Activated T-helper 17 cell treated with anti-CD3 and anti-CD28 coated beads, Interleukin-2, amount 50 U/mL, for 72 hours (primary cell): ENCODE data around the gene WIPF3. TPM values are rescaled to one million over a fixed set of nuclear protein-coding genes. Genes with fewer than 3 reads are reported as not detected.

ENCODE experiments used
- ATAC-seq: fragments of 150-1000 bp; cut with Tn5 transposase; replicated peaks from 2 replicates; pipeline ENCODE4 v1.10.0; 2021; ENCODE audit warnings: mild to moderate bottlenecking, moderate library complexity
- H3K27ac Mint-ChIP-seq: one replicate; pipeline ENCODE4 v1.8.0; 2022; ENCODE audit warnings: mixed read lengths
- H3K27me3 Mint-ChIP-seq: one replicate; pipeline ENCODE4 v1.8.0; 2022; ENCODE audit warnings: mixed read lengths
- H3K36me3 Mint-ChIP-seq: one replicate; pipeline ENCODE4 v1.8.0; 2022; ENCODE audit warnings: low read depth, mild to moderate bottlenecking, mixed read lengths
- H3K4me1 Mint-ChIP-seq: one replicate; pipeline ENCODE4 v1.8.0; 2022; ENCODE audit warnings: mixed read lengths
- H3K4me3 Mint-ChIP-seq: one replicate; pipeline ENCODE4 v1.8.0; 2022; ENCODE audit warnings: mild to moderate bottlenecking, mixed read lengths
- H3K9me3 Mint-ChIP-seq: one replicate; pipeline ENCODE4 v1.8.0; 2022; ENCODE audit warnings: mixed read lengths
- total RNA-seq, 2 donors: library from RNA; stranded (reverse); gene quantifications; one replicate each; pipeline ENCODE4 v1.2.3, GENCODE V29; 2022

The WIPF3 gene
- total RNA-seq, 2 donors from 2014 or later, result not detected

GRCh38 chr7:29798422-29798821 is 7.9 kb upstream of the WIPF3 start:
- Mint-ChIP-seq H3K36me3 (no peaks in the 10 kb centered on the region), H3K27me3 (peaks cover 28% of the 10 kb centered on the region), H3K4me3 (no peak overlapping the region), H3K4me1 (no peaks in the 10 kb centered on the region), H3K9me3 (no peaks in the 10 kb centered on the region), H3K27ac (no peak overlapping the region)
- no peak for ATAC-seq

GRCh38 chr7:29801929-29802328 is 4.4 kb upstream of the WIPF3 start:
- Mint-ChIP-seq H3K36me3 (no peaks in the 10 kb centered on the region), H3K4me1 (no peaks in the 10 kb centered on the region), H3K4me3 (no peak overlapping the region), H3K27me3 (peaks cover 43% of the 10 kb centered on the region), H3K9me3 (no peaks in the 10 kb centered on the region), H3K27ac (no peak overlapping the region)
- no peak for ATAC-seq

- no peak for ATAC-seq
- Mint-ChIP-seq H3K9me3 (no peaks in the 10 kb centered on the region), H3K27me3 (peaks cover 57% of the 10 kb centered on the region), H3K27ac (no peak overlapping the region), H3K4me3 (no peak overlapping the region), H3K36me3 (no peaks in the 10 kb centered on the region), H3K4me1 (no peaks in the 10 kb centered on the region)
Observed at GRCh38 chr7:29805031-29805430, 1.3 kb upstream of the WIPF3 start.

GRCh38 chr7:29805886-29806207 is 461 bp upstream of the WIPF3 start:
- ATAC-seq, result no peak
- no peak overlapping the region for H3K4me3 Mint-ChIP-seq
- H3K36me3 Mint-ChIP-seq, result no peaks in the 10 kb centered on the region
- H3K4me1 Mint-ChIP-seq, result no peaks in the 10 kb centered on the region
- no peaks in the 10 kb centered on the region for H3K9me3 Mint-ChIP-seq
- no peak overlapping the region for H3K27ac Mint-ChIP-seq
- peaks cover 60% of the 10 kb centered on the region for H3K27me3 Mint-ChIP-seq

GRCh38 chr7:29806995-29807841 is 910 bp downstream of the WIPF3 start:
- no peak overlapping the region for H3K4me3 Mint-ChIP-seq
- H3K4me1 Mint-ChIP-seq, result no peaks in the 10 kb centered on the region
- H3K27me3 Mint-ChIP-seq, result peaks cover 58% of the 10 kb centered on the region
- no peaks in the 10 kb centered on the region for H3K9me3 Mint-ChIP-seq
- no peaks in the 10 kb centered on the region for H3K36me3 Mint-ChIP-seq
- no peak overlapping the region for H3K27ac Mint-ChIP-seq
- ATAC-seq, result no peak

GRCh38 chr7:29808075-29808801 is 1.9 kb downstream of the WIPF3 start:
- H3K27ac Mint-ChIP-seq, result no peak overlapping the region
- peaks cover 55% of the 10 kb centered on the region for H3K27me3 Mint-ChIP-seq
- H3K4me3 Mint-ChIP-seq, result no peak overlapping the region
- no peaks in the 10 kb centered on the region for H3K4me1 Mint-ChIP-seq
- H3K36me3 Mint-ChIP-seq, result no peaks in the 10 kb centered on the region
- no peaks in the 10 kb centered on the region for H3K9me3 Mint-ChIP-seq
- ATAC-seq, result no peak

GRCh38 chr7:29809533-29810155 is 3.3 kb downstream of the WIPF3 start:
- Mint-ChIP-seq H3K27me3 (peaks cover 54% of the 10 kb centered on the region), H3K4me3 (no peak overlapping the region), H3K9me3 (no peaks in the 10 kb centered on the region), H3K27ac (no peak overlapping the region), H3K4me1 (no peaks in the 10 kb centered on the region), H3K36me3 (no peaks in the 10 kb centered on the region)
- ATAC-seq, result no peak

GRCh38 chr7:29810297-29810696 is 4.0 kb downstream of the WIPF3 start:
- no peak overlapping the region for H3K27ac Mint-ChIP-seq
- H3K36me3 Mint-ChIP-seq, result no peaks in the 10 kb centered on the region
- ATAC-seq, result no peak
- no peaks in the 10 kb centered on the region for H3K9me3 Mint-ChIP-seq
- no peak overlapping the region for H3K4me3 Mint-ChIP-seq
- H3K4me1 Mint-ChIP-seq, result no peaks in the 10 kb centered on the region
- H3K27me3 Mint-ChIP-seq, result peaks cover 54% of the 10 kb centered on the region

- ATAC-seq, result no peak
- Mint-ChIP-seq H3K27me3 (peaks cover 49% of the 10 kb centered on the region), H3K36me3 (no peaks in the 10 kb centered on the region), H3K9me3 (no peaks in the 10 kb centered on the region), H3K4me3 (no peak overlapping the region), H3K27ac (no peak overlapping the region), H3K4me1 (no peaks in the 10 kb centered on the region)
Observed at GRCh38 chr7:29810813-29811482, 4.6 kb downstream of the WIPF3 start.

GRCh38 chr7:29811586-29811985 is 5.3 kb downstream of the WIPF3 start:
- Mint-ChIP-seq H3K4me1 (no peaks in the 10 kb centered on the region), H3K4me3 (no peak overlapping the region), H3K9me3 (no peaks in the 10 kb centered on the region), H3K27ac (no peak overlapping the region), H3K36me3 (no peaks in the 10 kb centered on the region), H3K27me3 (peaks cover 48% of the 10 kb centered on the region)
- ATAC-seq, result no peak

GRCh38 chr7:29812185-29812876 is 6.0 kb downstream of the WIPF3 start:
- no peak for ATAC-seq
- H3K36me3 Mint-ChIP-seq, result no peaks in the 10 kb centered on the region
- no peaks in the 10 kb centered on the region for H3K9me3 Mint-ChIP-seq
- no peak overlapping the region for H3K27ac Mint-ChIP-seq
- no peak overlapping the region for H3K4me3 Mint-ChIP-seq
- peaks cover 48% of the 10 kb centered on the region for H3K27me3 Mint-ChIP-seq
- H3K4me1 Mint-ChIP-seq, result no peaks in the 10 kb centered on the region

GRCh38 chr7:29815181-29816105 is 9.1 kb downstream of the WIPF3 start:
- H3K27ac Mint-ChIP-seq, result no peak overlapping the region
- H3K9me3 Mint-ChIP-seq, result no peaks in the 10 kb centered on the region
- no peaks in the 10 kb centered on the region for H3K36me3 Mint-ChIP-seq
- no peak for ATAC-seq
- H3K4me1 Mint-ChIP-seq, result no peaks in the 10 kb centered on the region
- peaks cover 30% of the 10 kb centered on the region for H3K27me3 Mint-ChIP-seq
- no peak overlapping the region for H3K4me3 Mint-ChIP-seq

- ATAC-seq, result no peak
- Mint-ChIP-seq H3K36me3 (no peaks in the 10 kb centered on the region), H3K4me1 (no peaks in the 10 kb centered on the region), H3K9me3 (no peaks in the 10 kb centered on the region), H3K4me3 (no peak overlapping the region), H3K27ac (no peak overlapping the region), H3K27me3 (peaks cover 36% of the 10 kb centered on the region)
Observed at GRCh38 chr7:29818308-29818707, 12.0 kb downstream of the WIPF3 start.
